ENCODE results near the gene SETBP1.

SETBP1 gene

DNA sequence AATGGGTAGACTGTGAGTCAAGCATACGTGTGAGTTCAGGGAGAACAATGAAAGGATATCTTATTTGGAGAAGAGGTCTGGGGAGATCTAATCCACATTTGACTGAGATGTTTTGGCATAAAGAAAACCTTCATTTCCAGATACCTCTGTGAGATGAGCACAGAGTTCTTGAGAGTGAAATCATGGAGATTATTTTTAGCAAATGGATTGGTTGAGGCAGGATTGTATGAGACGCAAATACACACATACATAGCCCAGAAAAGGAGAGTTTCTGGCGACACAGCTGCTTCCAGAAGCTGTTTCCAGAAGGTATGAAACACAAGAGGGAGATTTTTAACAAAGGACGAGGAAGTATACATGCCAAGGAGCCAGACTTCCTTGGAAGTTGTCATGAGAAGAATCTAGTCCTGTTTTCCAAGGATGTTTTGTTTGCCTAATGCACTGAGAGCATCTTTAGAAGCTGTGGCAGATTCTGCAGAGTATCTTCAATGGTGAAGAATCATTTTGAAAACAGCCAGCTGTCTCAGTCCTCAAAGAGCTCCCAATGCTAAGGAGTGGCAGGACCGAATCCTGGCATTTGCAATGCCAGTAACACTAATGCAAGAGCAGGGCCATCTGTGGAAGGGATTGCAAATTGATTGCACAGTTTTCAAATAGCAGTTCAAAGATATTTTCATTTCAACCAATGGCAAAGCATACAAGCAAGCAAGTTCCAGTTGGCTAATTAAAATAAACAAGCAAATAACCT lies 177.2 kb downstream of the SETBP1 start:
- in situ Hi-C loops (cut with HindIII; ENCODE audit: low pct_ligation_motif_present, low sequenced_read_pairs), result no loop called here
- Histone ChIP-seq H3K27ac (no peak overlapping the region), H3K36me3 (replicated peaks) (no peaks in the 10 kb centered on the region), H3K4me3 (ENCODE audit: low read depth, low read length) (no peak overlapping the region), H3K27me3 (replicated peaks) (no peaks in the 10 kb centered on the region)
- TF ChIP-seq, protein P1, sequence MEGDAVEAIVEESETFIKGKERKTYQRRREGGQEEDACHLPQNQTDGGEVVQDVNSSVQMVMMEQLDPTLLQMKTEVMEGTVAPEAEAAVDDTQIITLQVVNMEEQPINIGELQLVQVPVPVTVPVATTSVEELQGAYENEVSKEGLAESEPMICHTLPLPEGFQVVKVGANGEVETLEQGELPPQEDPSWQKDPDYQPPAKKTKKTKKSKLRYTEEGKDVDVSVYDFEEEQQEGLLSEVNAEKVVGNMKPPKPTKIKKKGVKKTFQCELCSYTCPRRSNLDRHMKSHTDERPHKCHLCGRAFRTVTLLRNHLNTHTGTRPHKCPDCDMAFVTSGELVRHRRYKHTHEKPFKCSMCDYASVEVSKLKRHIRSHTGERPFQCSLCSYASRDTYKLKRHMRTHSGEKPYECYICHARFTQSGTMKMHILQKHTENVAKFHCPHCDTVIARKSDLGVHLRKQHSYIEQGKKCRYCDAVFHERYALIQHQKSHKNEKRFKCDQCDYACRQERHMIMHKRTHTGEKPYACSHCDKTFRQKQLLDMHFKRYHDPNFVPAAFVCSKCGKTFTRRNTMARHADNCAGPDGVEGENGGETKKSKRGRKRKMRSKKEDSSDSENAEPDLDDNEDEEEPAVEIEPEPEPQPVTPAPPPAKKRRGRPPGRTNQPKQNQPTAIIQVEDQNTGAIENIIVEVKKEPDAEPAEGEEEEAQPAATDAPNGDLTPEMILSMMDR (IDR thresholded peaks at IDR 0.05; ENCODE audit: low read depth, low read length, missing control alignments), result no peak
- DNase-seq, result no peak

DNA sequence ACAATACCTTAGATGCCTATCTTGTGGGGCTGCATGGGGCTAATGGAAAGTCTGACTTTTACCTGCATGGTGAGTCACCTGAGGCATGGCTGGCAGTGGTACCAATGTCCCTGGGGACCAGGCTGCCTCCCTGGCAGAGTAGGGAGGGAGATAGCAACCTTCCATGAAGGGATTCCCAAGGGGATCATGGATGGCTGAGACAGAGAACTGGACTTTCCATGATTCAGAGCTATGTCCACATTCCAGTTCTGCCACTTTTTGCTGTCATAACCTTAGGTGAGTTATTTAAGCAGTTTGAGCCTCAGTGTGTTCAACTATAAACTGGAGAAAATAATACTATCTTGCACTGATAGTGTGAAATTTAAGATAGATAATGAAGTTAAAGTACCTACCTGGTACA lies 178.6 kb downstream of the SETBP1 start:
- in situ Hi-C loops (cut with HindIII; ENCODE audit: low pct_ligation_motif_present, low sequenced_read_pairs), result no loop called here
- TF ChIP-seq, protein P1 (IDR thresholded peaks at IDR 0.05; ENCODE audit: low read depth, low read length, missing control alignments), result no peak
- DNase-seq, result no peak
- H3K4me3 ChIP-seq (ENCODE audit: low read depth, low read length), result no peak overlapping the region
- H3K36me3 ChIP-seq (replicated peaks), result no peaks in the 10 kb centered on the region
- H3K27me3 ChIP-seq (replicated peaks), result no peaks in the 10 kb centered on the region
- no peak overlapping the region for H3K27ac ChIP-seq

DNA sequence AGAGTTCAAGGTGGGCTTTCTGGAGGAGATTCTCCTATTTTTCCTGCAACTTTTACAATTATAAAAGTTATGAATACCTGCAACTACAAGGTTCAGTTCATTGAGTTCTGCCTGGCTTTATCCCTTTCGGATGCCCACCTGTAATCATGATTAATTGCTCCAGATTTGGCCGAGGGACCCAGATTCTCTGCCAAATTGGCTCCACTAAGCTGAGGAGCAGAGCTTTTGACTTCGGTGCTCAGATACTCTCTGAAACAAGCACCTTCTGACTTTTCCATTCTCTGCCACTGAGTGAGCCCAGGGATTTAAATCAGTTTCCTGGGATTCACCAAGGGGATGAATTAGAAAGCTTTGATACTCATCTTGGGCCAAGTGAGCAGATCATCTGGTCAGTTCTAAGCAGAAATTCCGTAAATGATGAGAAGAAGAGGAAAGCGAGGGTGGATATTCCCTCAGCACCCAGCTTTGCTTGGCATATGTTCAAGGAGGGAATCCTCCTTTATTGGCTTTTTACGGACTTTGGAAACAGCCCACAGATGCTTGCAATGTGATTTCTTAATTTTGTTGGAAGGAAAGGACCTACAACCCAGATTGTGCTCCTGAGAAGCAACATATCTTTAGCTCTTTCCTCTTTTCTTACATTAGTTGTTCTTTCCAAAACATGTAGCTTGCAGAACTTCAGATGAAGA lies 179.2 kb downstream of the SETBP1 start:
- no peaks in the 10 kb centered on the region for H3K36me3 ChIP-seq (replicated peaks)
- H3K27ac ChIP-seq, result no peak overlapping the region
- H3K4me3 ChIP-seq (ENCODE audit: low read depth, low read length), result no peak overlapping the region
- TF ChIP-seq, protein P1 (IDR thresholded peaks at IDR 0.05; ENCODE audit: low read depth, low read length, missing control alignments), result no peak
- H3K27me3 ChIP-seq (replicated peaks), result no peaks in the 10 kb centered on the region
- DNase-seq, result no peak
- in situ Hi-C loops (cut with HindIII; ENCODE audit: low pct_ligation_motif_present, low sequenced_read_pairs), result no loop called here

DNA sequence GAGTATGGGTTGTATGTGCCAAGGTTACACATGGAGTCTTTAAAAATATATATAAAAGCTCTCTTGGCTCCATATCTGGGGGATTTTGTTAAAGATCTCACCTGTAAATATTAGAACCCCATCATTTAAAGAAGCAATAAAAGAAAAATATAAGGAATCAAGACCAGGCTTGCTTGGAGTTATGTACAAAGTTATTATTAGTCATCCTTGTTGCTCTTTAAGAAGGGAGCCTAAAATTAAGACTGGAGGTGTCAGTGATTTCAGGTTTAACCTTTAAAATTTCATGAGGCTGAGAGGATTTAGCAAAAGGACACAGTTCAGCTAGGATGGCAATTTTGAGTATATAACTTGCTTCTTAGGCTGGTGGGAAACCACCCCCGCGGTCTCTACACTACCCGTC lies 181.4 kb downstream of the SETBP1 start:
- DNase-seq, result no peak
- H3K27me3 ChIP-seq (replicated peaks), result no peaks in the 10 kb centered on the region
- TF ChIP-seq, protein P1 (IDR thresholded peaks at IDR 0.05; ENCODE audit: low read depth, low read length, missing control alignments), result no peak
- H3K27ac ChIP-seq, result no peak overlapping the region
- H3K36me3 ChIP-seq (replicated peaks), result no peaks in the 10 kb centered on the region
- in situ Hi-C loops (cut with HindIII; ENCODE audit: low pct_ligation_motif_present, low sequenced_read_pairs), result no loop called here
- H3K4me3 ChIP-seq (ENCODE audit: low read depth, low read length), result no peak overlapping the region

DNA sequence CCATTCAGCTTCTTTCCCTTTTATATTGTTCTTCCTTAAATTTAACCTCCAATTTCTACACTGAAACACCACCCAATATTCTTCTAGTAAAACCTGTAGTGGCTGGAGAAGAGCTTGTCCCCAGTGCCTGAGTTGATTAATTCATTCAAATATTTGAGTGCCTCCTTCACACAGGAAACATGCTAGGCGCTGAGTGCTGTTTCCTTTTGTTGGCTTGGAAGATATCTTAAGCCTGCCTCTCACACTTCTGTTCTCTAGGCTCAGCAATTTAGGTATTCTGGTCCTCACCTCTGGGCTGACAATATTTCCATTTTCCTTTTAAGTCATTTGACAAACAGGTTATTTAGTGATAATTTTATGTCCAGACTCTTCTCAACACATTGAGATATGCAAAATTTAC lies 185.4 kb downstream of the SETBP1 start:
- H3K27ac ChIP-seq, result no peak overlapping the region
- DNase-seq, result no peak
- no peaks in the 10 kb centered on the region for H3K27me3 ChIP-seq (replicated peaks)
- H3K4me3 ChIP-seq (ENCODE audit: low read depth, low read length), result no peak overlapping the region
- TF ChIP-seq, protein P1 (IDR thresholded peaks at IDR 0.05; ENCODE audit: low read depth, low read length, missing control alignments), result no peak
- no peaks in the 10 kb centered on the region for H3K36me3 ChIP-seq (replicated peaks)
- in situ Hi-C loops (cut with HindIII; ENCODE audit: low pct_ligation_motif_present, low sequenced_read_pairs), result no loop called here
